Measurements from ENCODE around the gene STARD10. TPM values are rescaled to one million over a fixed set of nuclear protein-coding genes. Genes with fewer than 3 reads are reported as not detected.

STARD10 gene
- total and polyA plus RNA-seq, 2 of the 8 experiments (the other 6 are each of a cell fraction or from before 2014, with no cell fraction given) = 23.7 to 35.7 TPM

DNA sequence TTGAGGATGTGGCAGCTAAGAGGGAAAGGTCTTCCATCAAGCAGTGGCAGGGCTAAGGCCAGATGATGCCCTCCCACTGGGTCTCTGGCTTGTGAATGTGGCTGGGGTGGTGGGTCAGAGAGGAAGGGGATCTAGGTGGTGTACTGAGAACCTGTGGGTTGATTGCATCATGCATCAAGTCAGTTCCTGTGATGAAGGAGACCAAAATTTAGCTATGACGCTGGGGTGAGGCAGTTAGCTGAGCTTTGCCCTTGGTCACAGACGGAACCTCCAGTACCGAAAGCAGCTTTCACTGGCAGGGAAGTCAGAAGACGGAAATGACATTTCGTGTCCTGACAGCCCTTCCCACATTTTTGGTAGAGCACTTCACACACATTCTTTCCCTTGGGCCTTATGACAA, 41.1 kb upstream of the STARD10 start:
- H3K23me2 ChIP-seq (ENCODE audit: low read depth, low read length) = no peaks in the 10 kb centered on the region
- no peak overlapping the region for H4K5ac ChIP-seq (ENCODE audit: insufficient read length, low read depth, low read length)
- H3K79me2 ChIP-seq (ENCODE audit: control insufficient read depth in 1 of 2, insufficient read depth in 2 of 2, low read length in 2 of 2) = no peaks in the 10 kb centered on the region
- no peak overlapping the region for H3K4me2 ChIP-seq (ENCODE audit: insufficient read depth in 1 of 2, low read depth in 2 of 2, low read length in 2 of 2)
- ChIA-PET POLR2A (ENCODE audit: partially characterized antibody) (no interaction called here), CTCF (ENCODE audit: partially characterized antibody) (interaction anchor here (0.8 to 11.9 kb wide), 4 partner anchors 110 to 385 kb away, joined by 3 to 258 read pairs (median 3); no protein-coding TSS in a partner anchor)
- H3K9me3 ChIP-seq (ENCODE audit: insufficient read depth in 2 of 2, low read depth in 1 of 2, low read length in 1 of 2) = no peaks in the 10 kb centered on the region
- no peak overlapping the region for H3K56ac ChIP-seq (replicated peaks; ENCODE audit: insufficient read length, low read depth, low read length)
- H3K27ac ChIP-seq (ENCODE audit: low read depth, low read length) = no peak overlapping the region
- H2BK15ac ChIP-seq (ENCODE audit: low read length) = no peak overlapping the region
- H3K14ac ChIP-seq (ENCODE audit: insufficient read length) = no peak overlapping the region
- 0 out of 2 replicates have a peak overlapping the region, but pooled peaks have one; percentile 39 for H2BK5ac ChIP-seq (ENCODE audit: low read depth, low read length)
- no peak for TF ChIP-seq POLR2AphosphoS5 (IDR thresholded peaks at IDR 0.05; ENCODE audit: low read depth, low read length)
- TF ChIP-seq, protein P1, sequence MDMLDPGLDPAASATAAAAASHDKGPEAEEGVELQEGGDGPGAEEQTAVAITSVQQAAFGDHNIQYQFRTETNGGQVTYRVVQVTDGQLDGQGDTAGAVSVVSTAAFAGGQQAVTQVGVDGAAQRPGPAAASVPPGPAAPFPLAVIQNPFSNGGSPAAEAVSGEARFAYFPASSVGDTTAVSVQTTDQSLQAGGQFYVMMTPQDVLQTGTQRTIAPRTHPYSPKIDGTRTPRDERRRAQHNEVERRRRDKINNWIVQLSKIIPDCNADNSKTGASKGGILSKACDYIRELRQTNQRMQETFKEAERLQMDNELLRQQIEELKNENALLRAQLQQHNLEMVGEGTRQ (IDR thresholded peaks at IDR 0.05; ENCODE audit: low read length) = no peak
- no peak for TF ChIP-seq SP2 (IDR thresholded peaks at IDR 0.05; ENCODE audit: low read length)
- no peak for TF ChIP-seq SAP30 (IDR thresholded peaks at IDR 0.05; ENCODE audit: insufficient read depth, insufficient replicate concordance, low read length)
- TF ChIP-seq HDAC2 (IDR thresholded peaks at IDR 0.05; ENCODE audit: borderline replicate concordance in 1 of 2, low read depth in 2 of 2, low read length in 2 of 2) = no peak
- no peak for TF ChIP-seq EP300 (IDR thresholded peaks at IDR 0.05; ENCODE audit: borderline replicate concordance in 1 of 2, low read depth in 2 of 2, low read length in 2 of 2)
- no peak for TF ChIP-seq POLR2A (IDR thresholded peaks at IDR 0.05; ENCODE audit: control extremely low read depth in 1 of 2, low read depth in 2 of 2, low read length in 2 of 2)
- TF ChIP-seq TCF12 (IDR thresholded peaks at IDR 0.05; ENCODE audit: low read depth, low read length) = no peak
- TF ChIP-seq NRF1 (IDR thresholded peaks at IDR 0.05; ENCODE audit: low read depth, low read length) = no peak
- TF ChIP-seq SP1 (IDR thresholded peaks at IDR 0.05; ENCODE audit: low read depth, low read length) = no peak
- no peak for TF ChIP-seq SUZ12 (IDR thresholded peaks at IDR 0.05; ENCODE audit: low read length)
- TF ChIP-seq KDM4A (IDR thresholded peaks at IDR 0.05; ENCODE audit: low read depth, low read length, severe bottlenecking) = no peak
- no peak overlapping the region for H3K23ac ChIP-seq (ENCODE audit: insufficient read length)
- H4K20me1 ChIP-seq (replicated peaks in 1 of 2; ENCODE audit: control insufficient read depth in 1 of 2, insufficient read depth in 2 of 2, low read length in 2 of 2) = no peaks in the 10 kb centered on the region
- no peak overlapping the region for H2AFZ ChIP-seq (ENCODE audit: low read length)
- H3K4me1 ChIP-seq (replicated peaks in 1 of 4; ENCODE audit: control insufficient read depth in 3 of 4, insufficient read depth in 4 of 4, low read length in 3 of 4) = peaks cover 0 to 5% (median 4%) of the 10 kb centered on the region in 4 experiments; a peak in 6 of 7 replicates
- H3K4me3 ChIP-seq (ENCODE audit: extremely low read depth in 1 of 4, insufficient read depth in 2 of 4, low read depth in 3 of 4, low read length in 4 of 4) = no peak overlapping the region
- no peak overlapping the region for H3K9ac ChIP-seq (replicated peaks in 1 of 4; ENCODE audit: extremely low read depth in 1 of 4, low read depth in 3 of 4, low read length in 3 of 4)
- no peaks in the 10 kb centered on the region; a peak in 1 of 7 replicates for H3K27me3 ChIP-seq (replicated peaks in 1 of 4; ENCODE audit: control insufficient read depth in 3 of 4, extremely low read depth in 1 of 4, insufficient read depth in 3 of 4, low read length in 3 of 4)
- no peak overlapping the region for H4K91ac ChIP-seq (replicated peaks; ENCODE audit: insufficient read length, low read length)
- no peak overlapping the region for H3K18ac ChIP-seq (ENCODE audit: extremely low read depth, low read length)
- no peaks in the 10 kb centered on the region; the same call in 1 of the 2 replicates for H3K79me1 ChIP-seq (ENCODE audit: low read depth, low read length)
- DNase-seq (ENCODE audit: low read depth in 1 of 2, low spot score in 2 of 2) (no peak), FAIRE-seq (no peak)
- H2AK5ac ChIP-seq (ENCODE audit: low read depth, low read length) = 0 out of 2 replicates have a peak overlapping the region, but pooled peaks have one; percentile 75
- no peak overlapping the region for H2BK120ac ChIP-seq (replicated peaks; ENCODE audit: low read depth, low read length)
- no peak overlapping the region; the same call in 1 of the 2 replicates for H4K8ac ChIP-seq (ENCODE audit: extremely low read depth, insufficient read depth, low read length)
- no peak overlapping the region for H2BK20ac ChIP-seq (ENCODE audit: low read length)
- H3K4ac ChIP-seq (replicated peaks; ENCODE audit: insufficient read length, low read depth, low read length) = no peak overlapping the region
- 0 out of 2 replicates have a peak overlapping the region, but pooled peaks have one; percentile 50 for H2BK12ac ChIP-seq (ENCODE audit: low read depth, low read length)
- 93% methylated on average over 5 of the region's 5 CpGs; no CpG with 5 or more reads in 1 of the 2 experiments for WGBS, 2 experiments (ENCODE audit: extremely low coverage in 1 of 2, insufficient coverage in 1 of 2, insufficient read length in 1 of 2, insufficient replicate concordance in 2 of 2, low coverage in 1 of 2, low lambda C conversion rate in 2 of 2, missing lambda C conversion rate in 1 of 2)
- H3K36me3 ChIP-seq (ENCODE audit: control insufficient read depth in 2 of 4, insufficient read depth in 4 of 4, low read length in 3 of 4) = no peaks in the 10 kb centered on the region

All from H1 (cell line).